ENCODE data around the gene CARD11.
"Not testable (repeated sequence)": the region's sequence is repeated elsewhere in the genome, so short reads cannot be mapped to it uniquely, and the experiment has no call there.

The CARD11 gene

DNA sequence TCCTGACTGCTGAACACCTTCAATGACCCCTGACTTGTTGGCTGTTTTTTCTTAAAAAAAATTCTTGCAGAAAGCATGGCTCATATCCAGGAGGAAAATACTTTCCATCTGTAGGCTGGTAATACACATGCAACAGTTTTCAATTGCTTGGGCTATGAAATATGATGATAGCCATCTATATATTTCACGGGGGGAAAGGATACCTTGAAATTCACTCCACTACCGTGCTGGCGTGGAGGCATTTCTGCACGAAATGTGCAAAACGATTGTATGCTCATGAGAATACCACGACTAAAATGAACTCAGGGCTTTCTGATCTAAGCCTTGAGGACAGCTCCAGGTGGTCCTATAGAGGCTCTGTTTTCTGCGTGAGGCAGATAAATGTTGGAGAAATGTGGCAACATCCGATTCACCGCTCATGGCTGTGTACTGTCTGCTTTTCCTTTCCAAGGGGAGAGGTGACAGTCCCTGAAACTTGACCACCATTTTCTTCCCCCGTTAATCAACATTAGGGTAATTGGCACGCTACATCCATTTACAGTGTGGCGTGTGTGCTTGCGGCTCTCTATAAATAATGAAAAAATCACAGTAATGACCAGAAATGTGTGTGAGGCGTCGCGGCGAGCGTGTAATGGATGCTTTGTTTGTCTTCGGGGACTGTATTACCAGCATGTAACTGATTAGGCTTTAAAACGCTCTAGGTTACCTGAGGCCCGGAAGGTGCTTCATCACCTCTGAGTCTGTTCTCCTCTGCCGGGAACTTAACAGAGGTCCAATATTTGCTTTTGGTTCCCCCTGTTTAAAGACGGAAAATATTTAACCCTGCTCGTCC is 12.8 kb upstream of the CARD11 start:
- no peak for DNase-seq (ENCODE audit: low spot score)
- TF ChIP-seq, protein P1, sequence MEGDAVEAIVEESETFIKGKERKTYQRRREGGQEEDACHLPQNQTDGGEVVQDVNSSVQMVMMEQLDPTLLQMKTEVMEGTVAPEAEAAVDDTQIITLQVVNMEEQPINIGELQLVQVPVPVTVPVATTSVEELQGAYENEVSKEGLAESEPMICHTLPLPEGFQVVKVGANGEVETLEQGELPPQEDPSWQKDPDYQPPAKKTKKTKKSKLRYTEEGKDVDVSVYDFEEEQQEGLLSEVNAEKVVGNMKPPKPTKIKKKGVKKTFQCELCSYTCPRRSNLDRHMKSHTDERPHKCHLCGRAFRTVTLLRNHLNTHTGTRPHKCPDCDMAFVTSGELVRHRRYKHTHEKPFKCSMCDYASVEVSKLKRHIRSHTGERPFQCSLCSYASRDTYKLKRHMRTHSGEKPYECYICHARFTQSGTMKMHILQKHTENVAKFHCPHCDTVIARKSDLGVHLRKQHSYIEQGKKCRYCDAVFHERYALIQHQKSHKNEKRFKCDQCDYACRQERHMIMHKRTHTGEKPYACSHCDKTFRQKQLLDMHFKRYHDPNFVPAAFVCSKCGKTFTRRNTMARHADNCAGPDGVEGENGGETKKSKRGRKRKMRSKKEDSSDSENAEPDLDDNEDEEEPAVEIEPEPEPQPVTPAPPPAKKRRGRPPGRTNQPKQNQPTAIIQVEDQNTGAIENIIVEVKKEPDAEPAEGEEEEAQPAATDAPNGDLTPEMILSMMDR (IDR thresholded peaks at IDR 0.05; ENCODE audit: extremely low read depth, insufficient read depth, missing control alignments) = no peak
- in situ Hi-C loops (cut with MboI; ENCODE audit: low pct_unique_long_range_greater_than_20kb, low sequenced_read_pairs, unreplicated experiment) = no loop called here

- TF ChIP-seq, protein P1 (IDR thresholded peaks at IDR 0.05; ENCODE audit: extremely low read depth, insufficient read depth, missing control alignments) = no peak
- in situ Hi-C loops (cut with MboI; ENCODE audit: low pct_unique_long_range_greater_than_20kb, low sequenced_read_pairs, unreplicated experiment) = no loop called here
- no peak for DNase-seq (ENCODE audit: low spot score)
These were observed 12.0 kb upstream of the CARD11 start for GRCh38 chr7:3055626-3056025.

- DNase-seq (ENCODE audit: low spot score) = peak; percentile 78
- in situ Hi-C loops (cut with MboI; ENCODE audit: low pct_unique_long_range_greater_than_20kb, low sequenced_read_pairs, unreplicated experiment) = no loop called here
- TF ChIP-seq, protein P1 (IDR thresholded peaks at IDR 0.05; ENCODE audit: extremely low read depth, insufficient read depth, missing control alignments) = no peak
These were observed 692 bp downstream of the CARD11 start for GRCh38 chr7:3042861-3043489.

DNA sequence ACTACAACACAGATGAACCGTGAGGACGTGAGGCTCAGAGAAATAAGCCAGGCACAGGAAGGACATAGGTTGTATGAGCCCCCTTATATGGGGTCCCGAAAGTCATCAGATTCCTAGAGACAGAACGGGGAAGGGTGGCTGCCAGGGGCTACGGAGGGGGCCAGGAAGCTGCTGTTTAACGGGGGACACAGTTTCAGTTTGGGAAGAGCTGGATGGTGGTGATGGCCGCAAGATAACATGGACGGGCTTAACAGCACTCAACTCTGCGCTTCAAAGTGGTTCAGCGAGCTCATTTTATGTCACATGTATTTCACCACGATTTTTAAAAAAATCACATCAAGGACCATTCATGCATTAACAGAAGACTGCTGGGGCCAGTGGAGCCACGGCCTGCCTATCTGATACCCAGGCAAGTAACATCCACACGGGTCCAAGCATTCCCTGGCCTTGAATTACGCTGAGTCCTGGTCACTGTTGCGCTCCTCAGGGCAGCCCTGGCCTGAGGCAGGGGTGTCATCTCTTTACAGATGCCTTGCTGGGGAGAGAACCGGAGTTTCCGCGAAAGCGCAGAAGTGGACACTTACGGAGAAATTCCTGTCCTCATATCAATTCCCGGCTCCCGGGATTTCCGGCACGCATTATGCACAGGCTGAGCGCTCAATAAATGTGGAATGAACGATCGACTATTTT is 1.5 kb downstream of the CARD11 start:
- TF ChIP-seq, protein P1 (IDR thresholded peaks at IDR 0.05; ENCODE audit: extremely low read depth, insufficient read depth, missing control alignments) = no peak
- no peak for DNase-seq (ENCODE audit: low spot score)
- in situ Hi-C loops (cut with MboI; ENCODE audit: low pct_unique_long_range_greater_than_20kb, low sequenced_read_pairs, unreplicated experiment) = no loop called here

DNA sequence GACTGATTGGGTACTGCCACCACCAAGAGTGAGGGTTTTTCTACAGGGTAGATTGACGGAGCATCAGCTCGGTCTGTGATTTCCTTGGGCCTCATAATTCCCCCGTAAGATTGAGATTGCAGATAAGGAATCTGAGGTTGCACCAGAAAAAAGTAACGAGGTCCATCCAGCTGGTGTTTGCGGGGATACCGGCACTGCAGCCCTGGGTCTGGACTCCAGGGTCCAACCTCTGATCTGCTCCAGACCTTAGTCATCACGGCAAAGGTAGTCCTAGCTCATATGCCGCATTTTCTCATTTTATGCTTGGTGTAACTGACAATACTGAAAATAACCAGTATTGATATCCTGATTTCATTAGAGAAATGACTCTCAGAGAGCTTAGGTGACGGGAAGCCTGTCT is 3.9 kb downstream of the CARD11 start:
- TF ChIP-seq, protein P1 (IDR thresholded peaks at IDR 0.05; ENCODE audit: extremely low read depth, insufficient read depth, missing control alignments) = no peak
- DNase-seq (ENCODE audit: low spot score) = no peak
- in situ Hi-C loops (cut with MboI; ENCODE audit: low pct_unique_long_range_greater_than_20kb, low sequenced_read_pairs, unreplicated experiment) = no loop called here

GRCh38 chr7:3038011-3038410 is 5.7 kb downstream of the CARD11 start:
- DNase-seq (ENCODE audit: low spot score); in situ Hi-C loops (cut with MboI; ENCODE audit: low pct_unique_long_range_greater_than_20kb, low sequenced_read_pairs, unreplicated experiment): not testable (repeated sequence)

- peak; percentile 32 for DNase-seq (ENCODE audit: low spot score)
- in situ Hi-C loops (cut with MboI; ENCODE audit: low pct_unique_long_range_greater_than_20kb, low sequenced_read_pairs, unreplicated experiment) = no loop called here
- TF ChIP-seq, protein P1 (IDR thresholded peaks at IDR 0.05; ENCODE audit: extremely low read depth, insufficient read depth, missing control alignments) = no peak
These were observed 6.4 kb downstream of the CARD11 start for GRCh38 chr7:3037259-3037658.

Measured in GM13977 (cell line).